HEK293T (cell line): ENCODE data around the gene OCA2.
A peak's percentile ranks its signal among the peaks of the same experiment; 100 is the strongest.
"Not testable (repeated sequence)": the region's sequence is repeated elsewhere in the genome, so short reads cannot be mapped to it uniquely, and the experiment has no call there.

ENCODE experiments used
- BHLHE40 ChIP-seq: fragments of 450-650 bp; IDR thresholded peaks from 2 replicates; pipeline ENCODE4 v1.6.1; 2016; ENCODE audit warnings: mild to moderate bottlenecking, moderate library complexity, borderline replicate concordance
- CTBP1 ChIP-seq: fragments of 450-650 bp; IDR thresholded peaks from 2 replicates; pipeline ENCODE4 v1.6.1; 2016; ENCODE audit warnings: borderline replicate concordance
- ELF4 ChIP-seq: fragments of 450-650 bp; IDR thresholded peaks from 2 replicates; pipeline ENCODE4 v1.6.1; 2017; ENCODE audit warnings: antibody characterized with exemption
- FOXA1 ChIP-seq: fragments of 450-650 bp; IDR thresholded peaks from 2 replicates; pipeline ENCODE4 v1.6.1; 2016; ENCODE audit warnings: mild to moderate bottlenecking
- FOXK2 ChIP-seq: fragments of 450-650 bp; IDR thresholded peaks from 2 replicates; pipeline ENCODE4 v1.6.1; 2016; ENCODE audit warnings: mild to moderate bottlenecking
- FOXM1 ChIP-seq: fragments of 450-650 bp; IDR thresholded peaks from 2 replicates; pipeline ENCODE4 v1.6.1; 2017; ENCODE audit warnings: mild to moderate bottlenecking, borderline replicate concordance
- L3MBTL2 ChIP-seq: fragments of 450-650 bp; conservative IDR thresholded peaks from 2 replicates; pipeline ENCODE4 v1.6.1; 2016; ENCODE audit warnings: mild to moderate bottlenecking
- LEF1 ChIP-seq: fragments of 450-650 bp; IDR thresholded peaks from 2 replicates; pipeline ENCODE4 v1.6.1; 2017; ENCODE audit warnings: mild to moderate bottlenecking, borderline replicate concordance
- NFRKB ChIP-seq: fragments of 450-650 bp; IDR thresholded peaks from 2 replicates; pipeline ENCODE4 v1.6.1; 2016; ENCODE audit warnings: mild to moderate bottlenecking, moderate library complexity
- SP1 ChIP-seq: fragments of 450-650 bp; IDR thresholded peaks from 2 replicates; pipeline ENCODE4 v1.6.1; 2017
- SUZ12 ChIP-seq: fragments of 450-650 bp; IDR thresholded peaks from 2 replicates; pipeline ENCODE4 v1.6.1; 2016; ENCODE audit warnings: mild to moderate bottlenecking
- TARDBP ChIP-seq: fragments of 450-650 bp; IDR thresholded peaks from 2 replicates; pipeline ENCODE4 v1.6.1; 2016
- TF ChIP-seq, protein P1 (sequence below): fragments of 450-650 bp; IDR thresholded peaks from 2 replicates; pipeline ENCODE4 v1.6.1; 2016

DNA sequence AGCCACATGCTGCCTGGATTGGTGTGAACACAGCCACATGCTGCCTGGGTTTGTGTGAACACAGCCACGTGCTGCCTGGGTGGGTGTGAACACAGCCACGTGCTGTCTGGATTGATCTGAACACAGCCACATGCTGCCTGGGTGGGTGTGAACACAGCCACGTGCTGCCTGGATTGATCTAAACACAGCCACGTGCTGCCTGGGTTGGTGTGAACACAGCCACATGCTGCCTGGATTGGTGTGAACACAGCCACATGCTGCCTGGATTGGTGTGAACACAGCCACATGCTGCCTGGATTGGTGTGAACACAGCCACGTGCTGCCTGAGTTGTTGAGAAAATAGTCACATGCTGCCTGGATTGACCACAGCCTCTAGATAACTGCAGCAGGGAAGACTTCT, 250.2 kb downstream of the OCA2 start:
- TF ChIP-seq BHLHE40, FOXA1, SP1, FOXK2, SUZ12, FOXM1, ELF4, TARDBP, CTBP1, NFRKB, LEF1: not testable (repeated sequence)
- 0 out of 2 replicates have a peak, but pooled peaks have one; percentile 18 for TF ChIP-seq L3MBTL2
- TF ChIP-seq, protein P1, sequence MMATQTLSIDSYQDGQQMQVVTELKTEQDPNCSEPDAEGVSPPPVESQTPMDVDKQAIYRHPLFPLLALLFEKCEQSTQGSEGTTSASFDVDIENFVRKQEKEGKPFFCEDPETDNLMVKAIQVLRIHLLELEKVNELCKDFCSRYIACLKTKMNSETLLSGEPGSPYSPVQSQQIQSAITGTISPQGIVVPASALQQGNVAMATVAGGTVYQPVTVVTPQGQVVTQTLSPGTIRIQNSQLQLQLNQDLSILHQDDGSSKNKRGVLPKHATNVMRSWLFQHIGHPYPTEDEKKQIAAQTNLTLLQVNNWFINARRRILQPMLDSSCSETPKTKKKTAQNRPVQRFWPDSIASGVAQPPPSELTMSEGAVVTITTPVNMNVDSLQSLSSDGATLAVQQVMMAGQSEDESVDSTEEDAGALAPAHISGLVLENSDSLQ = not testable (repeated sequence)
